GM12873 (cell line): ENCODE measurements around the gene PLD4.

Experiments used
- TF ChIP-seq, protein P1 (sequence below): IDR thresholded peaks from 2 replicates; pipeline ENCODE4 v1.5.1; 2012; ENCODE audit warnings: low read depth, mild to moderate bottlenecking, moderate library complexity, low read length, control low read depth; ENCODE audit not compliant: insufficient read depth; ENCODE audit errors: missing control alignments

Gene PLD4

DNA sequence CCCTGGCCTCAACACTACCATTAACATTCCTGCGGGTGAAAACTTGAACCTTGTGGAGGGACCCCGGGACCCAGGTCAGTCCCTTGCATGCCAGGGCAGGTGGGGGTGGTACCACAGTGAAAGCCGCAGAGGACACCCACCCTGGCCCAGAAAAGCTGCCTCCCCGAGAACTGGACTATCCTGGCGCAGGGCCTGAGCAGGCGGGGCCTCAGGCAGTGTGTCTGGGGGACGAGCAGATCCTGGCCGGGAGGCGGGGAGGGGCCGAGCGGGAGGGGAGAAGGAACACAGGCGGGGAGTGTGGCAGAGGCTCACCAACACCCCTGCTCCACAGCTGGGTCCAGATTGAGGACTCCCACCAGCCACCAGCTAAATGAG lies 43.5 kb downstream of the PLD4 start:
- TF ChIP-seq, protein P1, sequence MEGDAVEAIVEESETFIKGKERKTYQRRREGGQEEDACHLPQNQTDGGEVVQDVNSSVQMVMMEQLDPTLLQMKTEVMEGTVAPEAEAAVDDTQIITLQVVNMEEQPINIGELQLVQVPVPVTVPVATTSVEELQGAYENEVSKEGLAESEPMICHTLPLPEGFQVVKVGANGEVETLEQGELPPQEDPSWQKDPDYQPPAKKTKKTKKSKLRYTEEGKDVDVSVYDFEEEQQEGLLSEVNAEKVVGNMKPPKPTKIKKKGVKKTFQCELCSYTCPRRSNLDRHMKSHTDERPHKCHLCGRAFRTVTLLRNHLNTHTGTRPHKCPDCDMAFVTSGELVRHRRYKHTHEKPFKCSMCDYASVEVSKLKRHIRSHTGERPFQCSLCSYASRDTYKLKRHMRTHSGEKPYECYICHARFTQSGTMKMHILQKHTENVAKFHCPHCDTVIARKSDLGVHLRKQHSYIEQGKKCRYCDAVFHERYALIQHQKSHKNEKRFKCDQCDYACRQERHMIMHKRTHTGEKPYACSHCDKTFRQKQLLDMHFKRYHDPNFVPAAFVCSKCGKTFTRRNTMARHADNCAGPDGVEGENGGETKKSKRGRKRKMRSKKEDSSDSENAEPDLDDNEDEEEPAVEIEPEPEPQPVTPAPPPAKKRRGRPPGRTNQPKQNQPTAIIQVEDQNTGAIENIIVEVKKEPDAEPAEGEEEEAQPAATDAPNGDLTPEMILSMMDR = no peak

DNA sequence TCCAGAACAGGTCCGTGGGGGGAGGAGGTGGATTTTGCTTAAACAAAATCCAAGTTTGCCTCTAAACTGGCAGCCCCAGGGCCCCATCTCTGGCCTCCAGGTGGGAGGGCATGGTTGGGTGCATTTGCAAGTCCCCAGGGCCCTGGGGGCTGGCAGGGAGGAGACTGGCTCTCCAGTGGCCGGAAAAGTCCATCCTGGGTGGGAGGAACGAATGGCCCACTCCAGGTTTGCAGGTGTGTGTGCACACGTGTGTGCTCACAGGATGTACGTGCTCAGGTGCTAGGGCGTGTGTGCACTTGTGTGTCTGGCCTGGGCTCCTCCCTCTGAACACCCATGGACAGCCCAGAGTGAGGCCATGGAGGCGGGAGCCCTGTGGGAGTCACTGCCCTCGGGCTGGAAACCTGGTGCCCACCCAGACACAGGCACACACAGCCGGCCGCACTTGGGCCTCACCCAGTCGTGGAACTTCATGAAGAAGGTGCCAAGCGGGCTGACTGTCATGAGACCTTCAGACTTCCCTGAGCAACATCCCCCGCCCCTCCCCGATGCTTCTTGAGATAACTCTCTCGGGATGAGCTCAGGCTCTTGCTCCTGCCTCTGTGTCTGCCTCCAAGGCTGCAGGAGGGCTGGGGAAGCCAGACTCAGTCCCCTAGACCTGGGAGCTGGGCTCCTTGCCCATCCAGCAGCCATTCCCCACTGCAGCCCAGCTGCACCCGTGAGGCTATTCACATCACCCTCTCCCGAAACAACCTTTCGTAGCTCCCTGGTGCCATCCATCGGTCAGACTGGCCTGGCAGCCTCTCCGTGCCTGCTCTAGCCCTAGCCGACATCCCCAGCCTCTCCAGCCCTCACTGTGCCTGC lies 44.1 kb downstream of the PLD4 start:
- TF ChIP-seq, protein P1 = no peak

DNA sequence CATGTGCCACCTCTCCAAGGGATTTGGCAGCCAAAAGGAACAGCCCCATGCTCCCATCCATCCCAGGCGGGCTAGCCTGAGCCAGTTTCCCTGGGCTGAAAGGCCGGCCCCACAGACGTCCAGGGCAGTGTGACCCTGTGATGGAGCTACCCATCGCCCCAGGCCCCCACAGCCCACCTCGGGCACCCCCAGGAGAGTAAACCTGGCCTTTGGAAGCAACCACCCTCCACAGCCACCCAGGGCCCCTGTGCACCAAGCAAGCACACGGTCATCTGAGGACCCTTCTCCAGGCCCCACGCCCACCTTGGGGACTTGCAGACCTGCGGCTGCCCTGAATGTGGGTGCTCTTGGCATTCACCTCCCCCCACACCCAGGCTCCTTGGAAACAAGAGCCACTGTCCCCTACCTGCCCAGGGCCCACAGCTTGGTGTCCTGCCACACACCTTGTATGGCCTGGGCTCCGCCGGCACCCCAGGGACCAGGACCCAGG lies 45.1 kb downstream of the PLD4 start:
- TF ChIP-seq, protein P1 = no peak

DNA sequence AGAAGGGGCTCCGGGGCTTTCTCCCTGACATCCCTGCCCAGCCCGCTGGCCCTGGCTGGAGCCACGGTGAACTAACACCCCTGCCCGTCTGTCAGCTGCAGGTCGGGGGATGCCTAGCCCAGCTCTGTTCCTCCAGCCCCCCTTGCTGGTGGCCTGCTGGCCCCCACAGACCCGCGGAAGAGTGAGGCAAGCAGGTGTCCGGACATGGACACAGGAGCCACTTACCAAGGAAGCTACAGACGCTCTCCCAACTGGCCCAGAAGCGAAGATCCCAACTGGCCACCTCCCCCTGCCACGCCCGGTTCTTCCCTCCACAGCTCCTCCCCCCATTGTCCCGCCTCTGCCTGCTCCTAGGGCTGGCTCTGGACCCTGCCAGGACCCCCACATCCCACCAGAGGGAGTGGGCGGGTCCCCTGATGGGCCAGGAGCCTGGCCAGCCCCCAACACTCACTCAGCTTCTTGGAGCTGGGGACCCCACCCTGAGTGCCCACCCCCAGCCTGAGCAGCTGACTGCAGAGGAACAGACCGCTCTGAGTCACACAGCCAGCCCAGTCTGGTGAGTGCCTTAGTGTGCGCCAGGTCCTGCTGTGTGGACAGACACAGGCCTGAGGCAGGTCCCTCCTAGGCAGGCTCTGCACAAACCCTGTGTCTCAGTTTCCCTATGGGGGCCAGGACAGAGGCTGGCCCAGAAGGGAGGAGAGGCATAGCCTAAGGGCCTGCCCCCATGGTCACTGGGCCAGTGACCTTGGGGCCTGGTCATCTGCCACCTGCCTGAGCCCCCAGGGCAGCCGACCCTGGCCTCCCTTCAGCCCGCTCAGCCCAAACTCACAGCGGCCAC lies 45.8 kb downstream of the PLD4 start:
- TF ChIP-seq, protein P1 = no peak

DNA sequence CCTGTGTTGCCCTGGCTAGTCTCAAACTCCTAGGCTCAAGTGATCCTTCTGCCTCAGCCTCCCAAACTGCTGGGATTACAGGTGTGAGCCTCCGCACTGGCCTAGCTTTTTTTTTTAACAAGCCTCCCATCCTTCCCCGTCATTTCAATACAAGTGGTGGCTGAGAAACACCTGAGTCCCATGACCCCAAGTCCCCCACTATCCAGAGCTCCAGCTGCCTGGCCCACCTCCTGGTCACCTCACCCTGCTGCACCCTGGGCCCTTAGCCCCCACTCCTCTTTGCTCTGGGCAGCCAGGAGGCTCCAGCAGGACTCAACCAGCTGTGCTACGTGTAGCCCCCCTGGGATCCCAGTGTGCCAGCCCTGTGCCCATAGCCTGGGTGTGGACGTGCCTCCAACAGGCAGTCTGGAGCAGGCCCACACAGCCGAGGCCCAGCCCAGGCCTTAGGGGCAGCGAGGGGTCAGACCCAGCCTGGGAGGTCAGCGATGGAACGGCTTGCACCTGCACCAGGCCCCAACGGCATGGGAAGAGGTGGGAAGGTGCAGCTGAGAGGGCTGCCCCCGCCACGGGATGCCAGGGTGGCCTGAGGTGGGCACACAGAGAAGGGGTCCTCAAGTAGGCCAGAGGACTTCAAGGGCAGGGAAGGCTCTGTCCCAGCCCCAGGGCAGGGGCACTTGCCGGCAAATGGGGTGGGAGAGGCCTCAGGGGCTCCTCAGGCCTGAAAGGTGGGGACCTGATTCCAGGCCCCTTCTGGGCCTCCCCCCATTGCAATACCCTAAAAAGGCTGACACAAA lies 47.0 kb downstream of the PLD4 start:
- TF ChIP-seq, protein P1 = no peak

DNA sequence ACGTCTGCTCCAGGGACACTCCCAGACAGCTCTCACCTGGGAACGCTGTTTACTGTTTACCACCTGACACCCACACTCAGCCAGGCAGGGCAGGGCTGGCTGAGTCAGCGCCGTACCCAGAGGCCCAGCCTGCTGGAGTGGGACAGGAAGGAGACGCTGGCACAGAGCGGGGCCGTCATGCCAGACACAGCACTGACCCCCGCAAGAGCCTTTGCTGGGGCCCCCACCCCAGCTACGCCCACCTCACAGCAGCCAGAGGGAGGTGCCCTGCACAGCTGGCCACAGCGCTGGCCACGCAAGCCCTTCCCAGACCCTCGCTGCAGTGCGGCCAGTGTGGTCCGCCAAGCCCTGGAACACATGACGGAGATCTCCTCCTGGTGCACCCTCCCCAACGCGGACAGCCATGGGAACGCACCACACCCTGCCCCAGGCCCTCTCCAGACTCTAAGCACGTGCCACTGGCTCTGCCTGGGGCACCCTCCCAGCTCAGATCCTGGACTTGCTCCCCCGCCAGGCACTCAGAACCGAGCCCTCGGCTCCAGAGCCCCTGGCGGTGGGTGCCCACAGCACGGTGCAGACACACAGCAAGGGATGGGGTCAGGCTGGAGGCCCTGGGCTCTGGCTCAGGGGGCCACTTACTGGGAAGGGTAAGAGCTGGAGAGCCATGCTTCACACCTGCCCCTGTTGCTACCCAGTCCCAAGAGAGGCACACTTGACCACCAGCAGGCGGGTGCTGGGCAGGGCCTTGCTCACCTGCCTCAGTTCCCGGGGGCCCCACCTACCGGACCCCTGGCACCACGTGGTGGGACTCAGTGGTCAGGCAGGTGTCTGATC lies 47.8 kb downstream of the PLD4 start:
- TF ChIP-seq, protein P1 = no peak

DNA sequence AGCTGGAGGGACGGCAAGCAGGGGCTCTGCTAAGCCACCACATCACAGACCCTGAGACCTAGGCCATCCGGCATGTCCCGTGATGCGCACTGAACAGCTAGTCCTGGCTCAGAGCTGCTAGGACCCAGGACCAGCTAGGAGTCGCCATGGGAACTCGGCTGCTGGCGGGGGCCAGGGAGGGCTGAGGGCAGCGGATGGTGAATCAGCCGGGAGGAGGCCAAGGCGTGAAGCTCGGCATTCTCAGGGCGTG lies 48.4 kb downstream of the PLD4 start:
- TF ChIP-seq, protein P1 = no peak
